ENCODE results near the gene GOLM1. TPM values are rescaled to one million over a fixed set of nuclear protein-coding genes. Genes with fewer than 3 reads are reported as not detected.

Gene GOLM1
- total RNA-seq, 1 experiment from 2014 or later: 71.6 TPM

- Histone ChIP-seq H3K4me1 (ENCODE audit: insufficient read depth, low read length) (peaks cover 11% of the 10 kb centered on the region; the same call in 1 of the 2 replicates), H3K23ac (ENCODE audit: insufficient read length, low read depth, low read length) (no peak overlapping the region), H2AK5ac (ENCODE audit: insufficient read length, low read length) (no peak overlapping the region), H3K27me3 (ENCODE audit: insufficient read depth, low read length) (no peaks in the 10 kb centered on the region), H2BK120ac (ENCODE audit: low read depth, low read length, poor library complexity, severe bottlenecking) (no peak overlapping the region), H2BK5ac (ENCODE audit: insufficient read length, low read length) (no peak overlapping the region), H3K9ac (ENCODE audit: extremely low read depth, insufficient read length, low read length) (no peak overlapping the region), H2BK20ac (ENCODE audit: low read depth, low read length, poor library complexity, severe bottlenecking) (no peak overlapping the region), H3K79me1 (ENCODE audit: insufficient read depth, low read depth, low read length, poor library complexity, severe bottlenecking) (no peaks in the 10 kb centered on the region), H4K8ac (replicated peaks; ENCODE audit: insufficient read length, low read depth, low read length) (no peak overlapping the region), H3K27ac (ENCODE audit: insufficient read length, low read depth, low read length) (no peak overlapping the region), H4K91ac (ENCODE audit: insufficient read length, low read depth, low read length) (no peak overlapping the region), H2AFZ (ENCODE audit: low read length) (no peak overlapping the region), H3K79me2 (ENCODE audit: insufficient read depth, low read length) (no peaks in the 10 kb centered on the region), H2BK12ac (ENCODE audit: insufficient read length, low read depth, low read length) (peak overlapping the region; percentile 5), H3K14ac (ENCODE audit: insufficient read depth, low read length) (peak overlapping the region; percentile 33; the same call in 1 of the 2 replicates), H3K23me2 (ENCODE audit: insufficient read length, low read depth, low read length, poor library complexity, severe bottlenecking) (no peaks in the 10 kb centered on the region), H3K9me3 (ENCODE audit: control insufficient read depth, low read depth, low read length) (no peaks in the 10 kb centered on the region), H3K18ac (ENCODE audit: insufficient read length, low read depth, low read length) (peak overlapping the region; percentile 63), H3K56ac (ENCODE audit: insufficient read length, low read depth, low read length) (no peak overlapping the region), H4K20me1 (ENCODE audit: control insufficient read depth, insufficient read depth, insufficient read length) (no peaks in the 10 kb centered on the region), H4K5ac (ENCODE audit: insufficient read length, low read depth, low read length) (no peak overlapping the region), H3K4me2 (ENCODE audit: insufficient read depth, insufficient read length, low read length) (no peak overlapping the region), H3T11ph (ENCODE audit: low read length) (peak overlapping the region; percentile 78), H2BK15ac (ENCODE audit: low read depth, low read length) (no peak overlapping the region), H3K4ac (ENCODE audit: low read depth, low read length) (no peak overlapping the region; the same call in 1 of the 2 replicates)
- Mint-ChIP-seq H3K27me3 (ENCODE audit: low read depth) (peaks cover 2% of the 10 kb centered on the region; the same call in 1 of the 2 replicates), H3K9me3 (no peaks in the 10 kb centered on the region; a peak in 1 of 5 replicates), H3K36me3 (ENCODE audit: insufficient read depth in 1 of 3, low read depth in 3 of 3) (peaks cover 0 to 3% (median 0%) of the 10 kb centered on the region in 3 experiments; a peak in 1 of 7 replicates), H3K4me1 (peaks cover 55 to 56% of the 10 kb centered on the region in 2 experiments), H3K27ac (peak overlapping the region in 2 of 3 experiments; percentile 22 to 93; a peak in 4 of 7 replicates), H3K4me3 (no peak overlapping the region)
- peak; percentile 98 for DNase-seq
- no peak for TF ChIP-seq CTCF (conservative IDR thresholded peaks at IDR 0.05)
- no CpG with 5 or more reads among the region's 11 CpGs for WGBS (ENCODE audit: extremely low coverage, insufficient read length, low lambda C conversion rate)
These were observed 27.9 kb upstream of the GOLM1 start for GRCh38 chr9:86126998-86127972.

All from H9 (cell line).